ENCODE data around the gene EEF2KMT. TPM values are rescaled to one million over a fixed set of nuclear protein-coding genes. Genes with fewer than 3 reads are reported as not detected.
A peak's percentile ranks its signal among the peaks of the same experiment; 100 is the strongest.

Gene EEF2KMT
- total and polyA plus RNA-seq, 2 of the 13 experiments (the other 11 are each of a cell fraction or from before 2014, with no cell fraction given), result 10.7 to 26.9 TPM

GRCh38 chr16:5071681-5072333 is 25.8 kb downstream of the EEF2KMT start, which contains the start of gene ALG1 (continued):
- TF ChIP-seq KDM6A (CRISPR knock-in tag; IDR thresholded peaks at IDR 0.05; ENCODE audit: low read depth), result no peak
- no peak for TF ChIP-seq ZNF850 (CRISPR knock-in tag; conservative IDR thresholded peaks at IDR 0.05)
- no peak for TF ChIP-seq TFAP4 (IDR thresholded peaks at IDR 0.05; ENCODE audit: borderline replicate concordance, low read depth)
- TF ChIP-seq ZNF331 (CRISPR knock-in tag; IDR thresholded peaks at IDR 0.05), result peak; percentile 96
- no peak for TF ChIP-seq JUN (CRISPR knock-in tag; IDR thresholded peaks at IDR 0.05)
- TF ChIP-seq, protein P1, sequence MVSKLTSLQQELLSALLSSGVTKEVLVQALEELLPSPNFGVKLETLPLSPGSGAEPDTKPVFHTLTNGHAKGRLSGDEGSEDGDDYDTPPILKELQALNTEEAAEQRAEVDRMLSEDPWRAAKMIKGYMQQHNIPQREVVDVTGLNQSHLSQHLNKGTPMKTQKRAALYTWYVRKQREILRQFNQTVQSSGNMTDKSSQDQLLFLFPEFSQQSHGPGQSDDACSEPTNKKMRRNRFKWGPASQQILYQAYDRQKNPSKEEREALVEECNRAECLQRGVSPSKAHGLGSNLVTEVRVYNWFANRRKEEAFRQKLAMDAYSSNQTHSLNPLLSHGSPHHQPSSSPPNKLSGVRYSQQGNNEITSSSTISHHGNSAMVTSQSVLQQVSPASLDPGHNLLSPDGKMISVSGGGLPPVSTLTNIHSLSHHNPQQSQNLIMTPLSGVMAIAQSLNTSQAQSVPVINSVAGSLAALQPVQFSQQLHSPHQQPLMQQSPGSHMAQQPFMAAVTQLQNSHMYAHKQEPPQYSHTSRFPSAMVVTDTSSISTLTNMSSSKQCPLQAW (CRISPR knock-in tag; IDR thresholded peaks at IDR 0.05), result no peak
- peak; percentile 80; the same call in 1 of the 2 replicates for TF ChIP-seq GFI1 (CRISPR knock-in tag; IDR thresholded peaks at IDR 0.05; ENCODE audit: borderline replicate concordance)
- peak; percentile 95 for TF ChIP-seq BCL3 (CRISPR knock-in tag; IDR thresholded peaks at IDR 0.05)
- TF ChIP-seq CREM (IDR thresholded peaks at IDR 0.05), result no peak
- 0 out of 2 replicates have a peak, but pooled peaks have one; percentile 20 for TF ChIP-seq CREM (CRISPR knock-in tag; IDR thresholded peaks at IDR 0.05)
- TF ChIP-seq, protein P2, sequence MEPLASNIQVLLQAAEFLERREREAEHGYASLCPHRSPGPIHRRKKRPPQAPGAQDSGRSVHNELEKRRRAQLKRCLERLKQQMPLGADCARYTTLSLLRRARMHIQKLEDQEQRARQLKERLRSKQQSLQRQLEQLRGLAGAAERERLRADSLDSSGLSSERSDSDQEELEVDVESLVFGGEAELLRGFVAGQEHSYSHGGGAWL (CRISPR knock-in tag; IDR thresholded peaks at IDR 0.05), result peak; percentile 98
- TF ChIP-seq ZIK1 (CRISPR knock-in tag; IDR thresholded peaks at IDR 0.05; ENCODE audit: borderline replicate concordance, low read depth), result peak; percentile 91
- TF ChIP-seq CC2D1A (CRISPR knock-in tag; IDR thresholded peaks at IDR 0.05), result no peak
- TF ChIP-seq HNRNPH1 (optimal IDR thresholded peaks at IDR 0.05; ENCODE audit: low read depth, low read length), result no peak
- TF ChIP-seq ZNF253 (CRISPR knock-in tag; IDR thresholded peaks at IDR 0.05; ENCODE audit: borderline replicate concordance), result peak; percentile 87; the same call in 1 of the 2 replicates
- peak; percentile 90 for TF ChIP-seq ZNF335 (CRISPR knock-in tag; IDR thresholded peaks at IDR 0.05)
- peak; percentile 93 for TF ChIP-seq ZNF124 (CRISPR knock-in tag; IDR thresholded peaks at IDR 0.05)
- TF ChIP-seq, protein P3, sequence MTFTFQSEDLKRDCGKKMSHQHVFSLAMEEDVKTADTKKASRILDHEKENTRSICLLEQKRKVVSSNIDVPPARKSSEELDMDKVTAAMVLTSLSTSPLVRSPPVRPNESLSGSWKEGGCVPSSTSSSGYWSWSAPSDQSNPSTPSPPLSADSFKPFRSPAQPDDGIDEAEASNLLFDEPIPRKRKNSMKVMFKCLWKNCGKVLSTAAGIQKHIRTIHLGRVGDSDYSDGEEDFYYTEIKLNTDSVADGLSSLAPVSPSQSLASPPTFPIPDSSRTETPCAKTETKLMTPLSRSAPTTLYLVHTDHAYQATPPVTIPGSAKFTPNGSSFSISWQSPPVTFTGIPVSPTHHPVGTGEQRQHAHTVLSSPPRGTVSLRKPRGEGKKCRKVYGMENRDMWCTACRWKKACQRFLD (CRISPR knock-in tag; IDR thresholded peaks at IDR 0.05; ENCODE audit: borderline replicate concordance), result no peak
- TF ChIP-seq ZNF414 (CRISPR knock-in tag; IDR thresholded peaks at IDR 0.05), result peak; percentile 95; the same call in 1 of the 2 replicates
- no peak for TF ChIP-seq ZNF660 (CRISPR knock-in tag; IDR thresholded peaks at IDR 0.05; ENCODE audit: borderline replicate concordance, low read depth)
- TF ChIP-seq PRPF4 (IDR thresholded peaks at IDR 0.05; ENCODE audit: low read depth, low read length, poor library complexity, severe bottlenecking), result no peak
- peak; percentile 87; the same call in 1 of the 2 replicates for TF ChIP-seq MEF2D (CRISPR knock-in tag; IDR thresholded peaks at IDR 0.05)
- TF ChIP-seq ZNF629 (CRISPR knock-in tag; conservative IDR thresholded peaks at IDR 0.05), result no peak; the same call in 1 of the 2 replicates
